K562 (cell line): ENCODE data around the gene TGFBR1.

Experiments used
- ARID1B ChIP-seq: fragments of 450-650 bp; IDR thresholded peaks from 2 replicates; pipeline ENCODE4 v1.6.1; 2016; ENCODE audit warnings: antibody characterized with exemption, mild to moderate bottlenecking, inconsistent platforms
- CTCF ChIP-seq, 3 experiments: IDR thresholded peaks in 2 of 3; conservative IDR thresholded peaks in 1 of 3; 2 replicates each; pipeline ENCODE4 v1.5.1; 2011 to 2012; ENCODE audit warnings: low read length in 3 of 3, mild to moderate bottlenecking in 3 of 3, control low read depth in 2 of 3, improper control_type of control experiment in 1 of 3, inconsistent platforms in 1 of 3, low read depth in 1 of 3, mixed read lengths in 1 of 3, moderate library complexity in 1 of 3; ENCODE audit not compliant: insufficient read depth in 2 of 3
- RNF2 ChIP-seq: sonication (generic); IDR thresholded peaks from 2 replicates; pipeline ENCODE4 v1.6.1; 2016
- SRF ChIP-seq, 2 experiments: fragments of 250-450, 450-650 bp in 1 of 2; sonication (Bioruptor Pico) in 1 of 2; sonication (generic) in 1 of 2; formaldehyde crosslinking; IDR thresholded peaks; 2 replicates each; pipeline versions ENCODE4 v1.5.0 to v1.5.1; 2020 to 2022; ENCODE audit warnings: mild to moderate bottlenecking in 1 of 2, missing genetic modification reagents in 1 of 2
- ZNF224 ChIP-seq: sonication (generic); formaldehyde crosslinking; IDR thresholded peaks from 2 replicates; pipeline ENCODE4 v1.8.0; 2022; ENCODE audit warnings: mild to moderate bottlenecking, missing genetic modification reagents
- ZNF384 ChIP-seq: IDR thresholded peaks from 2 replicates; pipeline ENCODE4 v1.6.1; 2012; ENCODE audit warnings: low read depth, low read length, improper control_type of control experiment
- TF ChIP-seq, protein P1 (sequence below): fragments of 450-650 bp; conservative IDR thresholded peaks from 2 replicates; pipeline ENCODE4 v1.6.1; 2016; ENCODE audit warnings: missing genetic modification characterization, low read depth, mild to moderate bottlenecking, missing compliant biosample characterization, moderate library complexity

DNA sequence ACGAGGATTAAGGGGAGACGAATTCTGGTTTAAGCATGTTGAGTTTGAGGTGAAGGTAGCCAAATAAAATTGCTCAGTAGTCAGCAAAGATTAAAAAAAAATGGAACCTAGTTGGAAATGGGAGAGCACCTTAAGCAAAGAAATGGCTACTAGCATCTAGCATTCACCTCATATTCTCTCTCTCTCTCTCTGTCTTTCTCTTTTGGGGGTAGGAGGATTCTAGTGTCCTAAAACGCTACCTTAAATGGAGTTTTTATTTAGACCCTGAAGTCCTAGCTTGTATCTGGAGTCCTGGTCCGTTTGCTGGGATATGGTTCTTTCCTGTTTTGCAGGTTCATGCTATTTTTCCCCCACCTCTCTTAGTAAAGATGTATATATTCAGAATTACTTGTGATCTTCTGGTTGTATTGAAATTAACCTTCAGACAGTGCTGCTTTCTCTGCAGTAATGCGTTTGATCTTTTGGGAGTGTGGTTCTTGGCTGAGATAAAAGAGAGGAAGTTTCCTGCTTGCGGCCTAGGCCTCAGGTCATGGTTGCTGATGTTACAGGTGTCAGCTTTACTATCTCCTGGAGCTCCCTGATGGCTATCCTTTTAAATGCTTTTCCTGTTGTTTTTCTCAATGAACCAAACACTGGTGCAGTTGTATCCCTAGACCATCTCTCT lies 8.0 kb downstream of the TGFBR1 start:
- no peak for TF ChIP-seq CTCF (IDR thresholded peaks at IDR 0.05 in 2 of 3, conservative IDR thresholded peaks at IDR 0.05 in 1 of 3; ENCODE audit: insufficient read depth in 2 of 3, low read depth in 1 of 3, low read length in 3 of 3)
- no peak for TF ChIP-seq SRF (CRISPR knock-in tag; IDR thresholded peaks at IDR 0.05)
- TF ChIP-seq, protein P1, sequence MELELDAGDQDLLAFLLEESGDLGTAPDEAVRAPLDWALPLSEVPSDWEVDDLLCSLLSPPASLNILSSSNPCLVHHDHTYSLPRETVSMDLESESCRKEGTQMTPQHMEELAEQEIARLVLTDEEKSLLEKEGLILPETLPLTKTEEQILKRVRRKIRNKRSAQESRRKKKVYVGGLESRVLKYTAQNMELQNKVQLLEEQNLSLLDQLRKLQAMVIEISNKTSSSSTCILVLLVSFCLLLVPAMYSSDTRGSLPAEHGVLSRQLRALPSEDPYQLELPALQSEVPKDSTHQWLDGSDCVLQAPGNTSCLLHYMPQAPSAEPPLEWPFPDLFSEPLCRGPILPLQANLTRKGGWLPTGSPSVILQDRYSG = no peak
- TF ChIP-seq ZNF384 = no peak
- no peak for TF ChIP-seq ZNF224 (CRISPR knock-in tag)
- TF ChIP-seq RNF2 = no peak
- no peak for TF ChIP-seq ARID1B
